KOPT-K1 (cell line): ENCODE measurements around the gene GULP1.

Experiments used
- H3K27ac ChIP-seq: fragments of 200-600 bp; sonication (generic); 2 replicates; pipeline ENCODE4 v1.5.1; 2016; ENCODE audit warnings: antibody characterized with exemption, mild to moderate bottlenecking, low read depth, low read length; ENCODE audit not compliant: poor library complexity, severe bottlenecking
- H3K36me3 ChIP-seq: fragments of 200-600 bp; sonication (generic); 2 replicates; pipeline ENCODE4 v1.5.1; 2017; ENCODE audit warnings: antibody characterized with exemption, mild to moderate bottlenecking, low read length, moderate library complexity; ENCODE audit not compliant: insufficient read depth
- H3K9me3 ChIP-seq: fragments of 200-600 bp; sonication (generic); 2 replicates; pipeline ENCODE4 v1.5.1; 2017; ENCODE audit warnings: antibody characterized with exemption, low read length, mild to moderate bottlenecking; ENCODE audit not compliant: insufficient read depth, poor library complexity, severe bottlenecking

GULP1 gene

GRCh38 chr2:188306271-188306670, 14.6 kb downstream of the GULP1 start:
- Histone ChIP-seq H3K27ac (no peak overlapping the region), H3K9me3 (no peaks in the 10 kb centered on the region), H3K36me3 (no peaks in the 10 kb centered on the region)

- Histone ChIP-seq H3K27ac (no peak overlapping the region), H3K9me3 (no peaks in the 10 kb centered on the region), H3K36me3 (no peaks in the 10 kb centered on the region)
Measured at GRCh38 chr2:188307850-188308283, 16.2 kb downstream of the GULP1 start.

- H3K27ac ChIP-seq: no peak overlapping the region
Measured at GRCh38 chr2:188308483-188308882, 16.8 kb downstream of the GULP1 start.

GRCh38 chr2:188309364-188309763, 17.7 kb downstream of the GULP1 start:
- no peak overlapping the region for H3K27ac ChIP-seq
- H3K36me3 ChIP-seq: no peaks in the 10 kb centered on the region
- no peaks in the 10 kb centered on the region for H3K9me3 ChIP-seq

More at GRCh38 chr2:188308483-188308882, 16.8 kb downstream of the GULP1 start:
- Histone ChIP-seq H3K36me3 (no peaks in the 10 kb centered on the region), H3K9me3 (no peaks in the 10 kb centered on the region)

- Histone ChIP-seq H3K36me3 (no peaks in the 10 kb centered on the region), H3K27ac (no peak overlapping the region), H3K9me3 (no peaks in the 10 kb centered on the region)
Measured at GRCh38 chr2:188314314-188315054, 22.8 kb downstream of the GULP1 start.

- no peaks in the 10 kb centered on the region for H3K9me3 ChIP-seq
- no peaks in the 10 kb centered on the region for H3K36me3 ChIP-seq
- H3K27ac ChIP-seq: no peak overlapping the region
Measured at GRCh38 chr2:188315750-188316149, 24.1 kb downstream of the GULP1 start.

GRCh38 chr2:188316342-188316741, 24.7 kb downstream of the GULP1 start:
- no peak overlapping the region for H3K27ac ChIP-seq
- H3K9me3 ChIP-seq: no peaks in the 10 kb centered on the region
- no peaks in the 10 kb centered on the region for H3K36me3 ChIP-seq

- Histone ChIP-seq H3K27ac (no peak overlapping the region), H3K9me3 (no peaks in the 10 kb centered on the region), H3K36me3 (no peaks in the 10 kb centered on the region)
Measured at GRCh38 chr2:188316791-188317423, 25.2 kb downstream of the GULP1 start.

GRCh38 chr2:188318161-188318749, 26.6 kb downstream of the GULP1 start:
- Histone ChIP-seq H3K36me3 (no peaks in the 10 kb centered on the region), H3K9me3 (no peaks in the 10 kb centered on the region), H3K27ac (no peak overlapping the region)

- no peaks in the 10 kb centered on the region for H3K36me3 ChIP-seq
- no peak overlapping the region for H3K27ac ChIP-seq
- H3K9me3 ChIP-seq: no peaks in the 10 kb centered on the region
Measured at GRCh38 chr2:188319838-188320237, 28.2 kb downstream of the GULP1 start.

GRCh38 chr2:188320861-188321260, 29.2 kb downstream of the GULP1 start:
- Histone ChIP-seq H3K9me3 (no peaks in the 10 kb centered on the region), H3K36me3 (no peaks in the 10 kb centered on the region), H3K27ac (no peak overlapping the region)

GRCh38 chr2:188322569-188323551, 31.2 kb downstream of the GULP1 start:
- H3K36me3 ChIP-seq: no peaks in the 10 kb centered on the region
- H3K9me3 ChIP-seq: no peaks in the 10 kb centered on the region
- H3K27ac ChIP-seq: no peak overlapping the region

- H3K27ac ChIP-seq: no peak overlapping the region
- no peaks in the 10 kb centered on the region for H3K9me3 ChIP-seq
- H3K36me3 ChIP-seq: no peaks in the 10 kb centered on the region
Measured at GRCh38 chr2:188324067-188324466, 32.4 kb downstream of the GULP1 start.

GRCh38 chr2:188326290-188326668, 34.6 kb downstream of the GULP1 start:
- Histone ChIP-seq H3K9me3 (no peaks in the 10 kb centered on the region), H3K36me3 (no peaks in the 10 kb centered on the region), H3K27ac (no peak overlapping the region)
